ENCODE results near the gene MAGIX.

- TF ChIP-seq CTCF (IDR thresholded peaks at IDR 0.05 in 8 of 11, conservative IDR thresholded peaks at IDR 0.05 in 3 of 11) (no peak), POLR2A (IDR thresholded peaks at IDR 0.05) (no peak)
Measured at GRCh38 chrX:49137492-49137891, 25.1 kb upstream of the MAGIX start.

Data from spleen (tissue), 7 donors.